WTC11 (cell line): ENCODE data around the gene YBEY.

ENCODE experiments used
- CTCF ChIP-seq: fragments of 200-600 bp; IDR thresholded peaks from 2 replicates; pipeline ENCODE4 v1.8.0; 2022; ENCODE audit warnings: antibody characterized with exemption
- FOXJ3 ChIP-seq: sonication (generic); formaldehyde crosslinking; IDR thresholded peaks from 2 replicates; pipeline ENCODE4 v1.9.0; 2021; ENCODE audit warnings: missing genetic modification reagents, mild to moderate bottlenecking, borderline replicate concordance
- ZNF423 ChIP-seq: fragments of 250-450 bp; sonication (Bioruptor Pico); IDR thresholded peaks from 2 replicates; pipeline ENCODE4 v2.1.2; 2022; ENCODE audit warnings: mild to moderate bottlenecking, moderate library complexity
- TF ChIP-seq, protein P1 (sequence below): sonication (generic); formaldehyde crosslinking; IDR thresholded peaks from 2 replicates; pipeline ENCODE4 v1.8.0; 2022; ENCODE audit warnings: mild to moderate bottlenecking, missing genetic modification reagents
- TF ChIP-seq, protein P2 (sequence below): sonication (generic); formaldehyde crosslinking; conservative IDR thresholded peaks from 2 replicates; pipeline ENCODE4 v1.8.1; 2023; ENCODE audit warnings: mild to moderate bottlenecking, low read depth, missing genetic modification reagents, moderate library complexity

GRCh38 chr21:46297338-46298271 is 11.5 kb downstream of the YBEY start:
- TF ChIP-seq CTCF (no peak), ZNF423 (CRISPR knock-in tag) (no peak), FOXJ3 (no peak)
- TF ChIP-seq, protein P1, sequence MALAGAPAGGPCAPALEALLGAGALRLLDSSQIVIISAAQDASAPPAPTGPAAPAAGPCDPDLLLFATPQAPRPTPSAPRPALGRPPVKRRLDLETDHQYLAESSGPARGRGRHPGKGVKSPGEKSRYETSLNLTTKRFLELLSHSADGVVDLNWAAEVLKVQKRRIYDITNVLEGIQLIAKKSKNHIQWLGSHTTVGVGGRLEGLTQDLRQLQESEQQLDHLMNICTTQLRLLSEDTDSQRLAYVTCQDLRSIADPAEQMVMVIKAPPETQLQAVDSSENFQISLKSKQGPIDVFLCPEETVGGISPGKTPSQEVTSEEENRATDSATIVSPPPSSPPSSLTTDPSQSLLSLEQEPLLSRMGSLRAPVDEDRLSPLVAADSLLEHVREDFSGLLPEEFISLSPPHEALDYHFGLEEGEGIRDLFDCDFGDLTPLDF: no peak
- TF ChIP-seq, protein P2, sequence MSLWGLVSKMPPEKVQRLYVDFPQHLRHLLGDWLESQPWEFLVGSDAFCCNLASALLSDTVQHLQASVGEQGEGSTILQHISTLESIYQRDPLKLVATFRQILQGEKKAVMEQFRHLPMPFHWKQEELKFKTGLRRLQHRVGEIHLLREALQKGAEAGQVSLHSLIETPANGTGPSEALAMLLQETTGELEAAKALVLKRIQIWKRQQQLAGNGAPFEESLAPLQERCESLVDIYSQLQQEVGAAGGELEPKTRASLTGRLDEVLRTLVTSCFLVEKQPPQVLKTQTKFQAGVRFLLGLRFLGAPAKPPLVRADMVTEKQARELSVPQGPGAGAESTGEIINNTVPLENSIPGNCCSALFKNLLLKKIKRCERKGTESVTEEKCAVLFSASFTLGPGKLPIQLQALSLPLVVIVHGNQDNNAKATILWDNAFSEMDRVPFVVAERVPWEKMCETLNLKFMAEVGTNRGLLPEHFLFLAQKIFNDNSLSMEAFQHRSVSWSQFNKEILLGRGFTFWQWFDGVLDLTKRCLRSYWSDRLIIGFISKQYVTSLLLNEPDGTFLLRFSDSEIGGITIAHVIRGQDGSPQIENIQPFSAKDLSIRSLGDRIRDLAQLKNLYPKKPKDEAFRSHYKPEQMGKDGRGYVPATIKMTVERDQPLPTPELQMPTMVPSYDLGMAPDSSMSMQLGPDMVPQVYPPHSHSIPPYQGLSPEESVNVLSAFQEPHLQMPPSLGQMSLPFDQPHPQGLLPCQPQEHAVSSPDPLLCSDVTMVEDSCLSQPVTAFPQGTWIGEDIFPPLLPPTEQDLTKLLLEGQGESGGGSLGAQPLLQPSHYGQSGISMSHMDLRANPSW (CRISPR knock-in tag): no peak
